Glutamatergic neuron (in vitro differentiated cells): ENCODE data around the gene SUSD3. TPM values are rescaled to one million over a fixed set of nuclear protein-coding genes. Genes with fewer than 3 reads are reported as not detected.
"Not testable (repeated sequence)": the region's sequence is repeated elsewhere in the genome, so short reads cannot be mapped to it uniquely, and the experiment has no call there.

Source experiments
- DNase-seq: peaks from one replicate; pipeline ENCODE4 v3.0.0; 2022
- H3K27ac Mint-ChIP-seq: one replicate; pipeline ENCODE4 v1.8.0; 2020; ENCODE audit warnings: mild to moderate bottlenecking, mixed read lengths, inconsistent platforms; ENCODE audit not compliant: unreplicated experiment
- H3K27me3 Mint-ChIP-seq: one replicate; pipeline ENCODE4 v1.8.0; 2020; ENCODE audit warnings: mild to moderate bottlenecking, moderate library complexity, mixed read lengths, inconsistent platforms; ENCODE audit not compliant: unreplicated experiment
- H3K36me3 Mint-ChIP-seq: one replicate; pipeline ENCODE4 v1.8.0; 2020; ENCODE audit warnings: mild to moderate bottlenecking, mixed read lengths, inconsistent platforms; ENCODE audit not compliant: unreplicated experiment
- H3K4me1 Mint-ChIP-seq: one replicate; pipeline ENCODE4 v1.8.0; 2020; ENCODE audit warnings: mild to moderate bottlenecking, low read depth, mixed read lengths, inconsistent platforms; ENCODE audit not compliant: unreplicated experiment
- H3K4me3 Mint-ChIP-seq: one replicate; pipeline ENCODE4 v1.8.0; 2020; ENCODE audit warnings: mild to moderate bottlenecking, mixed read lengths, inconsistent platforms; ENCODE audit not compliant: unreplicated experiment
- H3K9me3 Mint-ChIP-seq: one replicate; pipeline ENCODE4 v1.8.0; 2020; ENCODE audit warnings: mild to moderate bottlenecking, moderate library complexity, mixed read lengths, inconsistent platforms; ENCODE audit not compliant: unreplicated experiment
- total RNA-seq: library from RNA; stranded (reverse); fragmentation: NEBNext Ultra II Directional; extraction: Animal tissue kit (Norgen Biotek cat#: 25700); gene quantifications from one replicate; pipeline ENCODE4 v1.2.1, GENCODE V29; 2021; ENCODE audit not compliant: unreplicated experiment
- TF ChIP-seq, protein P1 (sequence below): fragments of 200-600 bp; sonication (generic); IDR thresholded peaks from one replicate; pipeline ENCODE4 v1.5.0; 2021; ENCODE audit not compliant: partially characterized antibody, unreplicated experiment

Gene SUSD3
- total RNA-seq, 1 donor from 2014 or later = not detected

DNA sequence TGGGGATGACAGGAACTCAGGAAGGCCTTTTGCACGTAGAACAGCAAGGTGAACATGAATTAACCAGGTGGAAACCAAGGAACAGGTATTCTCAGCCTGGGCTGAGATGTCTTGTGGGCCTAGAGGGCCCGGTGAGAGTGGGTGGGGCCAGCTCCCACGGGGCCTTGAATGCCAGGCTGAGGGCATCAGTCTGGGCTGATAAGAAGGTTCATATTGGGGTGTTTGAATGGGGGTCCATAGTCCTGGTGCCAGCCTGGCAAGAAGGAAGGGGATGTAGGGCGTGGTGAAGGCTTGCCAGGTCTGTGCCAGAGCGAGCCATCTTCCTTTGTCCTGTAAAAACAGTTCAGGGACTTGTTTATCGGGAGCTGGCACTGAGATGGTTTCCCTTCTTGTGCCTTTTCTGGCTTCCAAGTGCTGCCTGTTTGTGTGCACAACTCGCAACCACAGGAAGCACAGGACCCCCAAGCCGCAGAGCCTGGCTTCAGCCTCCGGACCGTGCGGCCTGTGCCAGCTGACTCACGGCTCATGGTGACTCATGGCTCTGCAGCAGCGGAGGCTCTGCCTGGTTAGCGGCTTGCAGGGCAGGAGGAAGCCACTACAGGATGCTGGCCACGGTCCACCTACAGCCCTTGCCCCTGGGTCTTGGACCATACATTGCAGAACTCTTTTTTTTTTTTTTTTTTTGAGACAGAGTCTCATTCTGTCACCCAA, 39.9 kb downstream of the SUSD3 start:
- Mint-ChIP-seq H3K4me3 (peak overlapping the region; percentile 93), H3K9me3 (peaks cover 4% of the 10 kb centered on the region), H3K4me1 (peaks cover 5% of the 10 kb centered on the region), H3K27ac (no peak overlapping the region), H3K36me3 (peaks cover 10% of the 10 kb centered on the region), H3K27me3 (peaks cover 2% of the 10 kb centered on the region)
- TF ChIP-seq, protein P1, sequence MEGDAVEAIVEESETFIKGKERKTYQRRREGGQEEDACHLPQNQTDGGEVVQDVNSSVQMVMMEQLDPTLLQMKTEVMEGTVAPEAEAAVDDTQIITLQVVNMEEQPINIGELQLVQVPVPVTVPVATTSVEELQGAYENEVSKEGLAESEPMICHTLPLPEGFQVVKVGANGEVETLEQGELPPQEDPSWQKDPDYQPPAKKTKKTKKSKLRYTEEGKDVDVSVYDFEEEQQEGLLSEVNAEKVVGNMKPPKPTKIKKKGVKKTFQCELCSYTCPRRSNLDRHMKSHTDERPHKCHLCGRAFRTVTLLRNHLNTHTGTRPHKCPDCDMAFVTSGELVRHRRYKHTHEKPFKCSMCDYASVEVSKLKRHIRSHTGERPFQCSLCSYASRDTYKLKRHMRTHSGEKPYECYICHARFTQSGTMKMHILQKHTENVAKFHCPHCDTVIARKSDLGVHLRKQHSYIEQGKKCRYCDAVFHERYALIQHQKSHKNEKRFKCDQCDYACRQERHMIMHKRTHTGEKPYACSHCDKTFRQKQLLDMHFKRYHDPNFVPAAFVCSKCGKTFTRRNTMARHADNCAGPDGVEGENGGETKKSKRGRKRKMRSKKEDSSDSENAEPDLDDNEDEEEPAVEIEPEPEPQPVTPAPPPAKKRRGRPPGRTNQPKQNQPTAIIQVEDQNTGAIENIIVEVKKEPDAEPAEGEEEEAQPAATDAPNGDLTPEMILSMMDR = no peak
- peak; percentile 19 for DNase-seq

DNA sequence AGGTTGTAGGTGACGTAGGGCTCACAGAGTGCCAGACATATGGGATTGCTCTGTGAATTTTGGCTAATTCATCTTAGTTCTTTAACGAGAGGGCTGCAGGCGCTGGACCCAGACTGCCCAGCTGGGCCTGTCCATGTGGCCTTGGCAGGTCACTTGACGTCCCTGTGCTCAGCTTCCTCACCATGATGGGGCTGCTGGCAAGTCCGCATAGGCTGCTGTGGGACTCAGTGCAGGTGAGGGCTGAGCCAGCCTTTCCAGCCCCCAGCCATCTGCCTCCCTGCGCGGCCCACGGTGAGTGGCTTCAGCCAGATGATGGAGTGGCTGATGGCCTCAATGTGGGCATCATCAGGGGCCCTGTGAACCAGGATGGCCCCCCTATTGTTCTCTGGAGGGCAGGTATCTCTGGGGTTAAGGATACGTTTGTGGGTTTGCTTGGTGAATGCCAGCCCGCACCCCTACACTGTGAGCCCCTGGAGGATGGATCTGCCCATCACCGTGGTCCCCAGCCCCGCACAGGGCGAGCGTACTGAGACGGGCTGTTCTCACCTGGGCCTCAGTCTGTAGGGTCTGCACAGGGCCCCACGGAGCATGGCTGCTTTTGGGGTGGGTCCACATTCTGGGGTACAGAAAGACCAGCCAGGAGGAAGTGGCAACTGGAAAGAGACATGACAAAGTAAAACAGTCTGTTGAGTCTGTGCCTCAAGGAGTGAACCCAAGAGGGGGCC, 41.2 kb downstream of the SUSD3 start:
- H3K27me3 Mint-ChIP-seq = no peaks in the 10 kb centered on the region
- no peak overlapping the region for H3K4me3 Mint-ChIP-seq
- H3K9me3 Mint-ChIP-seq = peaks cover 5% of the 10 kb centered on the region
- DNase-seq = peak; percentile 13
- H3K4me1 Mint-ChIP-seq = peaks cover 5% of the 10 kb centered on the region
- peaks cover 20% of the 10 kb centered on the region for H3K36me3 Mint-ChIP-seq
- TF ChIP-seq, protein P1 = no peak
- no peak overlapping the region for H3K27ac Mint-ChIP-seq

DNA sequence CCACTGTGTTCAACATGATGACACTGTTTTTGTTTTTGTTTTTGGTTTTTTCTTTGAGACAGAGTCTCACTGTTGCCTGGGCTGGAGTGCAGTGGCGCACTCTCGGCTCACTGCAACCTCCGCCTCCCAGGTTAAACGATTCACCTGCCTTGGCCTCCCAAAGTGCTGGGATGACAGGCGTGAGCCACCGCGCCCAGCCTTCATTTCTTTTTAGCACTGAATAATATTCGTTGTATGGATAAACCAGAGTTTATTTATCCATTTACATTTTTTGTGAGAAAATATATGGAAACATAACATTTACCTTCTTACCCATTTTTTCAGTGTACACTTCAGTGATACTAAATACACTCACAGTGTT, 41.8 kb downstream of the SUSD3 start:
- Mint-ChIP-seq H3K9me3 (peaks cover 4% of the 10 kb centered on the region), H3K4me1 (peaks cover 5% of the 10 kb centered on the region), H3K27ac (no peak overlapping the region), H3K4me3 (no peak overlapping the region), H3K27me3 (peaks cover 3% of the 10 kb centered on the region), H3K36me3 (peaks cover 24% of the 10 kb centered on the region)
- TF ChIP-seq, protein P1 = no peak
- DNase-seq = peak; percentile 4

DNA sequence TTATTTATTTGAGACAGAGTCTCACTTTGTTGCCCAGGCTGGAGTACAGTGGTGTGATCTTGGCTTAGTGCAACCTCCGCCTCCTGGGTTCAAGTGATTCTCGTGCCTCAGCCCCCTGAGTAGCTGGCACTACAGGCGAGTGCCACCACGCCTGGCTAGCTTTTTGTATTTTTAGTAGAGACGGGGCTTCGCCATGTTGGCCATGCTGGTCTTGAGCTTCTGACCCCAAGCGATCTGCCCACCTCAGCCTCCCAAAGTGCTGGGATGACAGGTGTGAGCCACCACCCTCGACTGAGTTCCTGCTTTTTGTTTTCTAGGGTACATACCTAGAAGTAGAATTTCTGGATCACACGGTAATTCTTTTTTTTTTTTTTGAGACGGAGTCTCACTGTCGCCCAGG, 42.6 kb downstream of the SUSD3 start:
- H3K4me1 Mint-ChIP-seq, H3K9me3 Mint-ChIP-seq, H3K27me3 Mint-ChIP-seq, H3K4me3 Mint-ChIP-seq, H3K27ac Mint-ChIP-seq: not testable (repeated sequence)
- H3K36me3 Mint-ChIP-seq = peaks cover 24% of the 10 kb centered on the region
- peak; percentile 3 for DNase-seq

DNA sequence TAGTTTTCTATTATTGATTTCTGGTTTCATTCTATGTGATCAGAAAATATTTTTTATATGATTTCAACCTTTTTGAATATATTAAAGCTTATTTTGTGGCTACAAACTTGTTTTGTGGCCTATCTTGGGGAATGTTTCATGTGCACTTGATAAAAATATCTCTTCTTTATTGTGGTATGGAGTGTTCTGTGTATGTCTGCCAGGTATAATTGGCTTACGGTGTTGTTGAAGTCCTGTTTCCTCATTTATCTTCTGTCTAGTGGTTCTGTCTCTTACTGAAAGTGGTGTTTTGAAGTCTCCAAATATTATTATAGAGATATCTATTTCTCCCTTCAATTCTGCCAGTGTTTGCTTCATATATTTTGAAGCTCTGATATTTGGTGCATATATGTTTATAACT, 47.1 kb downstream of the SUSD3 start:
- Mint-ChIP-seq H3K27me3 (peaks cover 3% of the 10 kb centered on the region), H3K36me3 (peaks cover 20% of the 10 kb centered on the region), H3K9me3 (peaks cover 2% of the 10 kb centered on the region), H3K4me3 (no peak overlapping the region), H3K27ac (no peak overlapping the region), H3K4me1 (peaks cover 3% of the 10 kb centered on the region)
- DNase-seq = no peak
- TF ChIP-seq, protein P1 = no peak
